Esophagus muscularis mucosa (tissue), 4 donors: ENCODE data around the gene DGAT2. TPM values are rescaled to one million over a fixed set of nuclear protein-coding genes. Genes with fewer than 3 reads are reported as not detected.

ENCODE experiments used
- DNase-seq: peaks from one replicate; pipeline ENCODE4 v3.0.0-alpha.2; 2017; ENCODE audit errors: extremely low spot score
- H3K27ac ChIP-seq, 4 donors: fragments of 200-600 bp; sonication (generic); replicated peaks in 1 of 4; 1 replicate in 3 of 4; 2 replicates in 1 of 4; pipeline ENCODE4 v1.5.1; 2016 to 2019; ENCODE audit warnings: mild to moderate bottlenecking in 1 of 4
- H3K27me3 ChIP-seq, 4 donors: fragments of 200-600 bp; sonication (generic); one replicate each; pipeline versions ENCODE4 v1.5.1 to v1.6.0; 2016 to 2019
- H3K36me3 ChIP-seq, 4 donors: fragments of 200-600 bp; sonication (generic); one replicate each; pipeline ENCODE4 v1.5.1; 2016 to 2019
- H3K4me1 ChIP-seq, 4 donors: fragments of 200-600 bp; sonication (generic); one replicate each; pipeline ENCODE4 v1.5.1; 2016 to 2019
- H3K4me3 ChIP-seq, 4 donors: fragments of 200-600 bp; sonication (generic); 1 replicate in 2 of 4; 2 replicates in 2 of 4; pipeline ENCODE4 v1.5.1; 2016 to 2019; ENCODE audit warnings: mild to moderate bottlenecking in 4 of 4, moderate library complexity in 1 of 4
- H3K9me3 ChIP-seq, 4 donors: fragments of 200-600 bp; sonication (generic); 1 replicate in 3 of 4; 2 replicates in 1 of 4; pipeline ENCODE4 v1.5.1; 2016 to 2019
- CTCF ChIP-seq, 3 experiments: fragments of 200-600 bp in 2 of 3; fragments of 450-650 bp in 1 of 3; sonication (generic) in 2 of 3; IDR thresholded peaks; one replicate each; pipeline ENCODE4 v1.5.1; 2017 to 2019; ENCODE audit warnings: antibody characterized with exemption in 3 of 3, mild to moderate bottlenecking in 2 of 3, moderate library complexity in 1 of 3
- EP300 ChIP-seq: sonication (generic); formaldehyde crosslinking; IDR thresholded peaks from one replicate; pipeline ENCODE4 v1.6.1; 2017; ENCODE audit warnings: antibody characterized with exemption
- POLR2A ChIP-seq: fragments of 450-650 bp; IDR thresholded peaks from one replicate; pipeline ENCODE4 v1.6.1; 2017; ENCODE audit warnings: antibody characterized with exemption, moderate library complexity, mild to moderate bottlenecking, low read depth
- POLR2AphosphoS5 ChIP-seq, 2 donors: sonication (generic); formaldehyde crosslinking; IDR thresholded peaks; one replicate each; pipeline ENCODE4 v1.6.1; 2017; ENCODE audit warnings: antibody characterized with exemption in 2 of 2
- WGBS: methylation state at CpG from one replicate; pipeline ENCODE4 v1.1.5; 2018; 5-methylcytosine and 5-hydroxymethylcytosine counted together
- intact Hi-C: fragments of 100-400 bp; cut with DNase I; formaldehyde crosslinking; loops from one replicate; pipeline ENCODE4 v1.15.1; 2023
- total RNA-seq, 4 donors: library from RNA; depleted of rRNA; stranded (reverse); fragments of >200 nt; gene quantifications; one replicate each; pipeline versions ENCODE4 v1.1.0 to v1.2.1, GENCODE V29; 2016

DGAT2 gene
- total RNA-seq, 4 donors from 2014 or later, result 0.83 to 6.5 (median 2.0) TPM

- 93% methylated on average over 9 of the region's 9 CpGs for WGBS
- intact Hi-C loops, result no loop called here
- no peak for TF ChIP-seq EP300
- no peak for TF ChIP-seq POLR2A
- TF ChIP-seq CTCF (IDR thresholded peaks at IDR 0.05), result no peak
- no peak for TF ChIP-seq POLR2AphosphoS5 (IDR thresholded peaks at IDR 0.05)
Observed at GRCh38 chr11:75722669-75723042, 45.9 kb upstream of the DGAT2 start.

GRCh38 chr11:75725547-75726320, 42.8 kb upstream of the DGAT2 start:
- no peaks in the 10 kb centered on the region for H3K36me3 ChIP-seq
- no peak for TF ChIP-seq EP300
- TF ChIP-seq POLR2AphosphoS5 (IDR thresholded peaks at IDR 0.05), result no peak
- H3K4me3 ChIP-seq, result no peak overlapping the region
- peaks cover 0 to 6% (median 0%) of the 10 kb centered on the region in 4 donors for H3K4me1 ChIP-seq
- intact Hi-C loops, result no loop called here
- no peaks in the 10 kb centered on the region for H3K27me3 ChIP-seq
- DNase-seq, result no peak
- H3K27ac ChIP-seq, result no peak overlapping the region
- H3K9me3 ChIP-seq, result no peaks in the 10 kb centered on the region
- WGBS, result 91% methylated on average over 12 of the region's 13 CpGs

More at GRCh38 chr11:75722669-75723042, 45.9 kb upstream of the DGAT2 start:
- Histone ChIP-seq H3K4me1 (peaks cover 0 to 6% (median 0%) of the 10 kb centered on the region in 4 donors), H3K9me3 (no peaks in the 10 kb centered on the region), H3K36me3 (no peaks in the 10 kb centered on the region), H3K4me3 (no peak overlapping the region), H3K27me3 (no peaks in the 10 kb centered on the region), H3K27ac (no peak overlapping the region)
- no peak for DNase-seq

- H3K9me3 ChIP-seq, result no peaks in the 10 kb centered on the region
- no peaks in the 10 kb centered on the region for H3K36me3 ChIP-seq
- WGBS, result 96% methylated on average over 2 of the region's 2 CpGs
- H3K4me1 ChIP-seq, result peaks cover 6 to 10% (median 8%) of the 10 kb centered on the region in 4 donors
- intact Hi-C loops, result no loop called here
- H3K27me3 ChIP-seq, result no peaks in the 10 kb centered on the region
- no peak for DNase-seq
- H3K27ac ChIP-seq, result no peak overlapping the region
- TF ChIP-seq POLR2A, result no peak
- H3K4me3 ChIP-seq, result no peak overlapping the region
Observed at GRCh38 chr11:75728992-75729391, 39.6 kb upstream of the DGAT2 start.

GRCh38 chr11:75731095-75731494, 37.5 kb upstream of the DGAT2 start:
- Histone ChIP-seq H3K36me3 (no peaks in the 10 kb centered on the region), H3K4me3 (no peak overlapping the region), H3K9me3 (no peaks in the 10 kb centered on the region), H3K27ac (no peak overlapping the region), H3K27me3 (no peaks in the 10 kb centered on the region), H3K4me1 (peaks cover 8 to 19% (median 14%) of the 10 kb centered on the region in 4 donors)
- intact Hi-C loops, result no loop called here
- WGBS, result 97% methylated on average over 5 of the region's 5 CpGs
- no peak for DNase-seq
- TF ChIP-seq POLR2AphosphoS5 (IDR thresholded peaks at IDR 0.05), result no peak
- TF ChIP-seq POLR2A, result no peak
- TF ChIP-seq CTCF (IDR thresholded peaks at IDR 0.05), result no peak

- TF ChIP-seq EP300 (no peak), CTCF (IDR thresholded peaks at IDR 0.05) (no peak), POLR2A (no peak), POLR2AphosphoS5 (IDR thresholded peaks at IDR 0.05) (no peak)
- Histone ChIP-seq H3K4me3 (no peak overlapping the region), H3K27me3 (no peaks in the 10 kb centered on the region), H3K4me1 (peaks cover 7 to 19% (median 14%) of the 10 kb centered on the region in 4 donors), H3K9me3 (no peaks in the 10 kb centered on the region), H3K36me3 (no peaks in the 10 kb centered on the region), H3K27ac (no peak overlapping the region)
- 93% methylated on average over 8 of the region's 8 CpGs for WGBS
- DNase-seq, result no peak
- intact Hi-C loops, result no loop called here
Observed at GRCh38 chr11:75733071-75733430, 35.5 kb upstream of the DGAT2 start.
